Measurements from ENCODE around the gene LRRD1.
A peak's percentile ranks its signal among the peaks of the same experiment; 100 is the strongest.
"Not testable (repeated sequence)": the region's sequence is repeated elsewhere in the genome, so short reads cannot be mapped to it uniquely, and the experiment has no call there.

Gene LRRD1

DNA sequence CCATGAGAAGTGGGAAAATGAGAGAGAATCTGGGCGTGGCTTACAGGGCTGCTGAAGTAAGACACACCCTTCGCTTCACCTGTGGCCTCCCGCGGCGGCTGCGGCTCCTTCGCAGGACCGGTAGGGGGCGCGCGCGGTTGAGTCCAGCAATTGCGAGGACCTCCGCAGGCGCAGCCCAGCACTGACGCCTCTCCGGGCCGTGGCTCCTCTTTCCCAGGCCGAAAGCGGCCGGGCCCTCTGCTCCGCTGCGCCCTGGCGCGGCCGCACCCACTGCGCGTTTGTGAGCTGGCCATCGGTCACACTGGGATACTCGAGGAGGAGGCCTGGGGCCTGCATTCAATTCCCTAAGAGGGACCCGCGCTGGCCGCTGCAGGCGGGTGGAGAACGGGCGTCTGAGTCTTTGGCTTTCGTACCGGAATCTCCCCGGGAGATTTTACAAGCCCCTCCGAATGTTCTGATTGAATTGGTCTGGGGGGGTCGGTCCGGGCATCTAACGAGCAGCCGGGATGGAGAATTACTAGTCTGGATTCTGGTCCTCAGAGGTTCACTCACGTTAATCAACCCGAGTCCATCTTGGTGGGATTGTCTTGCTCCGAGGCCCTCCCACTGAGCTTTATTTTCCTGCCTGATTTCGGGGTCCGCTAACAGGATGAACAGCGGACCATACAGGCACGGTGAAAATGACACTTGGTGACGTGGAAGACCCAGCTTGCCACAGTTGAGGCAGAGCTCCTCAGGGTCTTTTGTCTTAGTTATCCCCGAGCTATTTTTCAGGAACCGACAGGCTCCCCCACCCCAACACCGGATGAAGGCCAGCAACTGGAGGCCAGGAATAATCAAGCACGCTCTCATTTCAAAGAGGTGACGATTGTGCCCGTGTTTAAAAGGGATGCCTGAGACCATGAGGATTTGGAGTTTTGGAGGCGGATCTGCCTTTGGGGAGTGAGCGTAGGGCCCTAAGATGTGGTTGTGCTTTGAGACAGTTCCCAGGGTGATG lies at the start of gene LRRD1:
TSS of gene LRRD1 (minus strand) at position 215 of the 997 bp plus-strand sequence. CDS start 13,940 bp downstream, outside the sequence.
- peak; percentile 92 to 96 for DNase-seq

DNA sequence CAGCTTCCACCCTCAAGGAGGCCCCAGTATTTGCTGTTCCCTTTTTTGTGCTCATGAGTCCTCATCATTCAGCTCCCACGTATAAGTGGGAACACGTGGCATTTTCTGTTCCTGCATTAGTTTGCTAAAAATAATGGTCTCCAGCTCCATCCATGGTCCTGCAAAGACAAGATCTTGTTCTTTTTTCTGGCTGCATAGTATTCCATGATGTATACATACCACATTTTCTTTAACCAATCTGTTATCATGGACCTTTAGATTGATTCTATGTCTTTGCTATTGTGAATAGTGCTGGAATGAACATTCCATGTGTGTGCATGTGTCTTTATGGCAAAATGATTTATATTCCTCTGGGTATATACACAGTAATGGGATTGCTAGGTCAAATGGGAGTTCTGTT lies 49.8 kb upstream of the LRRD1 start:
- no peak for DNase-seq

DNA sequence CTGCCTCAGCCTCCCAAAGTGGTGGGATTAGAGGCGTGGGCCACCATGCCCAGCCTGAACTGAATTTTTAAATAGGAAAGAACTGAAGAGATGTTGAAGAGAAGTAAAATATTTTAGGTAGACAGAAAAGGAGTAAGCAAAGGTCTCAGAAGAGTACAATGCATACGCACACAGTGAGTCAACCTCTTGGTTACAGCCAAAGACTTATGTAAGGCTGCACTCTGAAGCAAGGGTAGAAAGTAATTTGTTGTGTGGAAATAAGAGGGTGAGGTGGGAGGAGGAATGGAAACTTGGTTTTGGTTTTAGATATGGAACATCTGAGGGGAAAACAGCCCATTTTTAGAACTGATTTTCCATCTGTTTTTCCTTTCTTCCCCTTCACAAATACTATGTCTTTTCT lies 49.2 kb upstream of the LRRD1 start:
- DNase-seq, result no peak

DNA sequence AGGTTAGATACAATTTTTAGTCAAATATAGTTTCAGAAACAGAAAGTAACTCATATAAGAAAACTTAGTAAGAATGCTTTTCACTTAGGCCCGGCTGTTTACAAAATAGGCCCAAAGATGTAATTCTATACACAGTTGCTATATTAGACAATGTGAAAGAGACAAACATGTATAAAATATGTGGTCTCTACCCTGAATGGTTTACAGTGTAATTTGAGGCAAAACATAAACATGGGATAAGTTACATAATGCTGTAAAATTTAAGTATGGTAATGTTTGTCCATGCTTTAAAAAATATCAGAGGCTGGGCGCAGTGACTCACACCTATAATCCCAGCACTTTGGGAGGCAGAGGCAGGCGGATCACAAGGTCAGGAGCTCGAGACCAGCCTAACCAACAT lies 48.0 kb upstream of the LRRD1 start:
- no peak for DNase-seq

DNA sequence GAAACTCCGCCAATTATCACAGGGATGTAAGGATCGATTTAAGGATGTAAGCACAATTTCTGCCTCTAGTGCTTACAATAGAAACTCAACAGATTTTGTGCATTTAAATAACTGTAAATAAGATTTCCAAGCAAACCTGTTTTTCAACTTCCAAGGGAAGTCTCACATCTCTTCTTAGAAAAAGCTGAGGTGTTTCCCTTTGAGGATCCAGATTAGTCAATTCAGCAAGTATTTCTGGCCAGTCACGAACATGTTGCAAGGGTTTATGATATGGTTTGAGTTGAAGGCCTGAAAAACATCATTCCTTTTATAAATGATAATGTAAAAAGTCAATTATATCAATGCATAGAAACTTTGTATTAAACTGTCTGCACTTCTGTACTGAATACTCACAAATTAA lies 42.8 kb upstream of the LRRD1 start:
- DNase-seq, result no peak

DNA sequence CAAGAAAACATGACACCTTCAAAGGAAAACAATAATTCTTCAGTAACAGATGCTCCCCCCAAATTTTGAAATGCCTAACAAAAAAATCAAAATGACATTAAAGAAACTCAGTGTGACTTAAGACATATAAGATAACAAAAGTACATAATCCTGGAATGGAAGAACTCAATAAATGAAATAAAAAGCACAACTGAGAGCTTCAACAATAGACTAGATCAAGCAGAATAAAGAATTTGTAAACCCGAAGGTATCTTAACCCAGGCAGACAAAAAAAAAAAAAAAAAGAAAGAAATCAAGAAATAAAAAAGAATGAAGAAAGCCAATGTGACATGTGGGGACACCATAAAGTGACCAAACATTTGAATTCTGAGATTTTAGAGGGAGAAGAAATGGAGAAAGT lies 27.7 kb upstream of the LRRD1 start:
- no peak for DNase-seq

DNA sequence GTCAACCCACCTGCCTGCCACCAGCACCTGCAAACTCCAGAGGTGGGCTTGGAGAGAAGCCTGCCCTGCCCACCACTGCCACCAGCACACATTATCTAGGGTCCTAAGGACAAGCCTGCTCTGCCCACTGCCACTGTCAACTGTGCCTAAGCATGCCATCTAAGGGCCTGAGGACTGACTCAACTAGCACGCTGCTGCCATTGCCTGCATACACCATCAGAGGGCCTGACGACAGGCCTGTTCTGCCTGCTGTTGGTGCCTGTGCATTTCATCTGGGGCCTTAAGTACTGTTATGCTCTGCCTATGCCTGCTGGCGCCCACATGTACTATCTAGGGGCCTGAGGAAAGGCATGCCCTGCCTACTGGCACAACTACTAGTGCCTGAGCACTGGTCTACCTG lies 27.0 kb upstream of the LRRD1 start:
- no peak for DNase-seq

DNA sequence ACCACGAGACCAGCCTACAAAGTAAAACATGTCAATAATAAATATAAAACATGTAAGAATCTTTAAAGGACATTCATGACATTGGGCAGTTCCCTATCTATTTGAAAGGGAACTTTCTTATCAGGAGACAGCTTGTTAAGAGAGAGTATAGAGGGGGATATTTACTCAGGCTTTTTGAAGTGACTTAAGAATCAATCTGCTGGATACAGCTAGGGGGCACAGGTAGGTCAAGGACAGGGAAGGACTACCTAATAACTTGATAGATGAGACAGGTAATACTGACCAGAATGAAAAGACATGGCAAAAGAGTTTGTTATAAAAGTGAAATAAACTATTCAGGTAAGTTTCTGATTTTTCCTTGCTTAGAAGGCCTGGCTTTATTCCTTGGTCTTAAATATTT lies 21.8 kb upstream of the LRRD1 start:
- no peak for DNase-seq

DNA sequence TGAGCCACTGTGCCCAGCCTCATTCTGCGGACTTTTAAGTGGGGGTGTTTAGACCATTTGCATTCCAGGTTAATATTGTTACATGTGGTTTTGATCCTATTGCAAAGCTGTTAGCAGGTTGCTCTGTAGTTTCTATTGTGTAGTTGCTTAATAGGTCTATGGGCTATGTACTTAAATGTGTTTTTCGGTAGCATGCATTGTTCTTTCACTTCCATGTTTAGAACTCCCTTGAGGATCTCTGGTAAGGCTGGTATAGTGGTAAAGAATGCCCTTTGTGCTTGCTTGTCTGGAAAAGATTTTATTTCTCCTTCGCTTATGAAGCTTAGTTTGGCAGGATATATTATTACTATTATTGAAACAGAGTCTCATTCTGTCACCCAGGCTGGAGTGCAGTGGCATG lies 13.4 kb upstream of the LRRD1 start:
- no peak for DNase-seq

DNA sequence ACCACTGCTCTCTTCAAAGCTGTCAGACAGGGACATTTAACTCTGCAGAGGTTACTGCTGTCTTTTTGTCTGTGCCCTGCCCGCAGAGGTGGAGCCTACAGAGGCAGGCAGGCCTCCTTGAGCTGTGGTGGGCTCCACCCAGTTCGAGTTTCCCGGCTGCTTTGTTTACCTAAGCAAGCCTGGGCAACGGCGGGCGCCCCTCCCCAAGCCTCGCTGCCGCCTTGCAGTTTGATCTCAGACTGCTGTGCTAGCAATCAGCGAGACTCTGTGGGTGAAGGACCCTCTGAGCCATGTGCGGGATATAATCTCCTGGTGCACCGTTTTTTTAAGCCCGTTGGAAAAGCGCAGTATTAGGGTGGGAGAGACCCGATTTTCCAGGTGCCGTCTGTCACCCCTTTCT lies 10.3 kb upstream of the LRRD1 start:
- not testable (repeated sequence) for DNase-seq

DNA sequence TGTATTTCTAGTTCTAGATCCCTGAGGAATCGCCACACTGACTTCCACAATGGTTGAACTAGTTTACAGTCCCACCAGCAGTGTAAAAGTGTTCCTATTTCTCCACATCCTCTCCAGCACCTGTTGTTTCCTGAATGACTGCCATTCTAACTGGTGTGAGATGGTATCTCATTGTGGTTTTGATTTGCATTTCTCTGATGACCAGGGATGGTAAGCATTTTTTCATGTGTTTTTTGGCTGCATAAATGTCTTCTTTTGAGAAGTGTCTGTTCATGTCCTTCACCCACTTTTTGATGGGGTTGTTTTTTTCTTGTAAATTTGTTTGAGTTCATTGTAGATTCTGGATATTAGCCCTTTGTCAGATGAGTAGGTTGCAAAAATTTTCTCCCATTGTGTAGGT lies 5.4 kb upstream of the LRRD1 start:
- DNase-seq, result not testable (repeated sequence)

DNA sequence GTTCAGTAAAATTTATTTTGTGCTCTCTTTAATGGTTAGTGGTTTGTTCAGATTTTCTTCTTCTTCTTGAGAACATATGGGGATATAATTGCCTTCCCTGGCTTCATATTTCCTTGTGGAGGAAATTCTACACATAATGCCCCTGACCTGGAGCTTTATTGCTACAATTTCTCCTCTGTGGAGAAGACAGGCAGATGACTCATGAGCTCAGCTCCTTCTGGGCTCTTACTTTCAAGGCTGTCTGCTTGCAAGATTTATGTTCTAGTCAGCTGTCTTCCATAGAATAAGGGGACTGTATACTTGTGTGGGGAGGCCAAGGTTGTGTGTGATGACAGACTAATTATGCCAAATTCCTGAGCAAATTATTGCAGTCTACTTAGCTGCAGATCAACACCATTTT lies 1.6 kb downstream of the LRRD1 start:
- no peak for DNase-seq

DNA sequence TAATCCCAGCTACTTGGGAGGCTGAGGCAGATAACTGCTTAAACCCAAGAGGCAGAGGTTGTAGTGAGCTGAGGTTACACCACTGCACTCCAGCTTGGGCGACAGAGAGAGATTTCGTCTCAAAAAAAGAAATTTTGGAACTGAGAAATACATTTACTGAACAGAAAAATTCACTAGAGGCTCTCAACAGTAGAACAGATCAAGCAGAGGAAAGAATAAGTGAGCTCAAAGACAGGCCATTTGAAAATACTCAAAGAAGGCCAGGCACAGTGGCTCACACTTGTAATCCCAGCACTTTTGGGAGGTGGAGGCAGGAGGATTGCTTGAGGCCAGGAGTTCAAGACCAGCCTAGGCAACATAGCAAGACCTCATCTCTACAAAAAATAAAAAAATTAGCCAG lies 9.4 kb downstream of the LRRD1 start:
- DNase-seq, result not testable (repeated sequence)

DNA sequence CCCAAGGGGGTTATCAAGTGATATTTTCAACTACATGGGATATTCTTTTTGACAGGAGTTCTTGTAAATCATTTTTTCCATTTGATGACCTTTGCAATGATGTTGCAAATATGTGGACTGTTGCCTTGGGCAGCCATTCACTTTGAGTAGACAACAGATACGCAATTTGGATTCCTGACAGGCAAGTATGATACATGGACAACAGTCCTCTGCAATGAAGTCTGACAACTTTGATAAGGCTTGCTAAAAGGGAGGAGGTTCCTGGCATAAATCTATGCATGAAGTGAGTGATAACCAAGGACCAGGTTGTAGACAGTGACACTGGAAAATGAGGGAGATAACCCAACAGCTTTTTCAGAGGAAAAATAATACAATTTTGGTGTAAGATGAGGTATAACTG lies 17.7 kb downstream of the LRRD1 start:
- DNase-seq, result no peak

DNA sequence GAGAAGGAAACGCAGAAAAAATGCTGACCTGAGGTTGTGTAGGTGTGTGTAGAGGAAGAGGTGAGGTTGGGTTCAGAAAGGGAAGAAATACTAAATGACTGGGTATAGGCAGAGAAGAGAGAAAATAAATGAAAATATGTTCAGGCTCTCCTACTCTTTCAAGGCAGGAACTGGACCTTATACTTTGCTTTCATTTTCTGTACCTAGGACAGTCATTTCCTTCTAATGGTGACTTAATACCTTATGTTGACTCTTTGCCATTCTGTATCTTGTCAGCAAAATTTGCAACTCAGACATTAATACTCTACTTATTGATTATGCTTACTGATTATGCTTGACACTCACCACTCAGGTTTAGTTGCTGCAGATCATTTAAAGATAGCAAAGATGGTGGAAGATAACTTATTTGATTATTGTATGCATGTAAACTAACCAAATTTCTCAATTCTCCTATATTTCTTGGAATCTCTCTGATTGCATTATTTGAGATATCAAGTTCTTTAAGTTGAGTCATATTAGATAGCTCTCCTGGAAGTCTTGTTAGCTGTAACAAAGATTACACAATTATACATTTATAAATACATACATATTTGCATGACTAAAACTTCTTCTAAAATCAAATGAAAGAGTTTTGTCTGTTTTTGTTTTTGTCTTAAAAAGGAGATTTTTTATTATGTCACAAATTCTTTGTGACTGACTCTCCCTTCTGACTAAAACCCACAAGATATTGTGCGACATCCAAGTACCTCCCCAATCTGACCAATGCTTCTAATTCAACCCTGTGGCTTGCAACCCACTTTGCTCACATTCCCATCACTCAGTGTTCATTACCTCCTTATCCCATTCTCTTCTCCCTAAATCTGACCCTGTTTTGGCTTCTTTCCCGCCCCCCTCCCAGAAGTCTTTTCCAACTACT lies 20.0 kb downstream of the LRRD1 start:
- no peak for DNase-seq

DNA sequence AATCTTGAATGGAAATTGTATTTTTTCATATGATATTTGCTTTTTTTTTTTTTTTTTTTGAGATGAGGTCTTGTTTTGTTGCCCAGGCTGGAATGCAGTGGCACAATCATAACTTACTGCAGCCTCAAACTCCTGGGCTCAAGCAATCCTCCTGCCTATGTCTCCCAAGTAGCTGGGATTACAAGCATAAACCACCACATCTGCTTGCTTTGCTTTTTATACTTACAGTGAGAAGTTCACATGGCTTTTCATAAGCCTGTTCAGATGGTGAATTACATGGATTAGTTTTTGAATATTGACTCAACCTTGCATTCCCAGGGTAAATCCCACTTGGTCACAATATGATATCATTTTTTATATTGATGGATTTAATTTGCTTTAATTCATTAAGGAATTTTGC lies 22.0 kb downstream of the LRRD1 start:
- DNase-seq, result no peak

DNA sequence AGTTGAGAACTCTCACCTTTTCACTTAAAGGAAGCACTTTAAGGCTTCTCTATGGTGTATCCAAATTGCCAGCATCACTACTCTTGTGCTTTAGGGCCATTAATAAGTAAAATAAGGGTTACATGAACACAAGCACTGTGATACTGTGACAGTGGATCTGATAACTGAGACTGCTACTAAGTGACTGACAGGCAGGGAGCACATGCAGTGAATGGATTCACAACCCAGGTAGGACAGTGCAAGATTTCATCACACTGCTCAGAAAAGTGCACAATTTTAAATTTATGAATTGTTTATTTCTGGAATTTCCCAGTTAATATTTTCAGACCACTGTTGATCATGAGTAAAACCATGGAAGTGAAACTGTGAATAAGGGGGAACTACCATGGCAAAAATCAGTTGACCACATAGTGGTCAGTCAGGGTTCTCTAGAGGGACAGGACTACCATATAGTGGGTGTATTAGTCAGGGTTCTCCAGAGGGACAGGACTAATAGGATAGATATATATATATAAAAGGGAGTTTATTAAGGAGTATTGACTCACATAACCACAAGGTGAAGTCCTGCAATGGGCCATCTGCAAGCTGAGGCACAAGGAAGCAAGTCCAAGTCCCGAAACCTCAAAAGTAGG lies 23.7 kb downstream of the LRRD1 start:
- DNase-seq, result no peak

DNA sequence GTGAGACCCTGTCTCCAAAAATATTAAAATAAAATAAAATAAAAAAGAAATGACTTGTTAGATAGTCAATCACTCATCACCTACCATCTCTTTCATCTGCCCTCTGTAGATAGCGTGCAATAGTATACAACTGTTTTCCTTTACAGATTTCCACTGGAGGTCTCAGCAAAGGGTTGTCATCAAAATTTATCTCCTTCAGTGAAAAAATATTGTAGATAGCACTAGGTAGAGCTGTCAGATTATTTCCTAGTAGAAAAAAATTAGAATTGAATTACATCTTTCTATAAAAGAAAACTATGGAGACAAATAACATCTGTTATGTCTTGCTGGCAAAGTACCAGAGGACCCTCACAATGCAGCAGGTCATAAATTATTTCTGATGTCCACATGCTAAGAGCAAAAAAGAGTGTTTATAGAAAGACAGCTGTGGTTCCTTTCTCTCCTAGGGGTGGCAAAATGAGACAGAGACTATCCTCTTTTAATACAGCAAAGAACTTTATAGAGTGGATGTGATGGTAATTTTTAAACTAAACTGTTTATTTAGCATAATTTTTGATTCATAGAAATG lies 28.4 kb downstream of the LRRD1 start:
- DNase-seq, result no peak

DNA sequence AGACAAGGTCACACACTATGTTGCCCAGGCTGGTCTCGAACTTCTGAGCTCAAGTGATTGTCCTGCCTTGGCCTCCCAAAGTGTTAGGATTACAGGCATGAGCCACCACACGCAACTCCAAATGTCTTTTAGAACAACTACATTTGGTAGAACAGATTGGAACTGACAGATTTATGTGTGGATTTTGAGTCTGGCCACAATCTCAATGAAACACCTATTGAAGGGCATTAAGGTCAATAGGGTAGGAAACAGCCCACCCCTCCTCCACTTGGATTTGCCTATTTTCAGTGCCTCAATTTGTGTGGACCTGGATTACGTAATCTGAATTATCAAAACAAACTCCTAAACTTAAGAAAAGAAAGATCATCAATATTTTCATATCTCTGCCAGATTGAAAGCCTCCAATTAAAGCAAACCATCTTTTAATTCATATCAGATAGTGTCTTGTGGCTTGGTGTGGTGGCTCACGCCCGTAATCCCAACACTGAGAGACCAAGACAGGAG lies 29.2 kb downstream of the LRRD1 start:
- DNase-seq, result no peak

DNA sequence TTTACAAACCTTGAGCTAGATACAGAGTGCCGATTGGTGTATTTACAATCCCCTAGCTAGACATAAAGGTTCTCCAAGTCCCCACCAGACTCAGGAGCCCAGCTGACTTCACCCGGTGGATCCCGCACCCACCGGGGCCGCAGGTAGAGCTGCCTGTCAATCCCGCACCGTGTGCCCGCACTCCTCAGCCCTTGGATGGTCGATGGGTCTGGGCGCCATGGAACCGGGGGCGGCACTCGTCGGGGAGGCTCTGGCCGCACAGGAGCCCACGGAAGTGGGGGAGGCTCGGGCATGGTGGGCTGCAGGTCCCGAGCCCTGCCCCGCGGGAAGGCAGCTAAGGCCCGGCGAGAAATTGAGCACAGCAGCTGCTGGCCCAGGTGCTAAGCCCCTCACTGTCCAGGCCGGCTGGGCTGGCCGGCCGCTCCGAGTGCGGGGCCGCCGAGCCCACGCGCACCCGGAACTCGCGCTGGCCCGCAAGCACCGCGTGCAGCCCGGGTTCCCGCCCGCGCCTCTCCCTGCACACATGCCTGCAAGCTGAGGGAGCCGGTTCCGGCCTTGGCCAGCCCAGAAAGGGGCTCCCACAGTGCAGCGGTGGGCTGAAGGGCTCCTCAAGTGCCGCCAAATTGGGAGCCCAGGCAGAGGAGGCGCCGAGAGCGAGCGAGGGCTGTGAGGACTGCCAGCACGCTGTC lies 35.6 kb downstream of the LRRD1 start:
- DNase-seq, result not testable (repeated sequence)

DNA sequence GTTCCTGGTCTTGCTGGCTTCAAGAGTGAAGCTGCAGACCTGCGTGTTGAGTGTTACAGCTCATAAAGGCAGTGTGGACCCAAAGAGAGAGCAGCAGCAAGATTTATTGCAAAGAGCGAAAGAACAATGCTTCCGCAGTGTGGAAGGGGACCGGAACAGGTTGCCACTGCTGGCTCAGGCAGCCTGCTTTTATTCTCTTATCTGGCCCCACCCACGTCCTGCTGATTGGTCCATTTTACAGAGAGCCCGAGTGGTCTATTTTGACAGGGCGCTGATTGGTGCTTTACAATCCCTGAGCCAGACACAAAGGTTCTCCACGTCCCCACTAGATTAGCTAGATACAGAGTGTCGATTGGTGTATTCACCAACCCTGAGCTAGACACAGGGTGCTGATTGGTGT lies 36.2 kb downstream of the LRRD1 start:
- DNase-seq, result not testable (repeated sequence)

DNA sequence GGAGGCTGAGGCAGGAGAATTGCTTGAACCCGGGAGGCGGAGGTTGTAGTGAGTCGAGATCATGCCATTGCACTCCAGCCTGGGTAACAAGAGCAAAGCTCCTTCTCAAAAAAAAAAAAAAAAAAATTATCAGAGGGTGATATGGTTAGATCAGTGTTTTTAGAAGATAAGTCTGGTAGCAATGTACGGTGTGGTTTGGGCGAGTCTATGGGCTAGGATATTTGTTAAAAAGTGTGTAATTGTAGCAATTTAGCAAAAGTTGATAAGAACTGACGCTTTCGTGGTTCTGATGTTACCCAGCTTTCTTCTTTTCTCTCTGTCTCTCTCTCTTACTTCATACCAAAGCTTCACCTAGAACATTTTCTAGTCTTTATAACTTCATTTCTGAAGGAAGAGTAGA lies 37.8 kb downstream of the LRRD1 start:
- DNase-seq, result no peak

Measured in stimulated activated CD4-positive, alpha-beta T cell treated with anti-CD3 and anti-CD28 coated beads, Interleukin-2, amount 100 ng/mL, for 48 hours (primary cell).